ENCODE measurements around the gene RPS14. TPM values are rescaled to one million over a fixed set of nuclear protein-coding genes. Genes with fewer than 3 reads are reported as not detected.

RPS14 gene
- total and polyA plus RNA-seq, 9 of the 15 experiments (the other 6 are each of a cell fraction or from before 2014, with no cell fraction given), result 1,824 to 5,983 (median 3,017) TPM

GRCh38 chr5:150458802-150459557 lies 9.4 kb upstream of the RPS14 start (continued):
- TF ChIP-seq ELF1 (tag; IDR thresholded peaks at IDR 0.05) (no peak), TOE1 (IDR thresholded peaks at IDR 0.05; ENCODE audit: borderline replicate concordance) (no peak), TOE1 (CRISPR knock-in tag; IDR thresholded peaks at IDR 0.05; ENCODE audit: borderline replicate concordance, low read depth) (no peak), HNRNPL (IDR thresholded peaks at IDR 0.05; ENCODE audit: low read depth, low read length) (0 out of 2 replicates have a peak, but pooled peaks have one; percentile 21), NFE2L1 (tag; IDR thresholded peaks at IDR 0.05; ENCODE audit: borderline replicate concordance, low read depth) (no peak), KLF16 (IDR thresholded peaks at IDR 0.05) (peak; percentile 15; the same call in 1 of the 2 replicates), CXXC5 (CRISPR knock-in tag; IDR thresholded peaks at IDR 0.05) (peak; percentile 58), ARID4B (CRISPR knock-in tag; IDR thresholded peaks at IDR 0.05) (peak; percentile 51; the same call in 1 of the 2 replicates), MAZ (CRISPR knock-in tag; conservative IDR thresholded peaks at IDR 0.05 in 1 of 2, IDR thresholded peaks at IDR 0.05 in 1 of 2) (peak; percentile 48 to 85), SMARCA5 (IDR thresholded peaks at IDR 0.05) (no peak), ZNF23 (CRISPR knock-in tag; IDR thresholded peaks at IDR 0.05) (no peak), SP1 (CRISPR knock-in tag; IDR thresholded peaks at IDR 0.05) (peak; percentile 57; the same call in 1 of the 2 replicates), HCFC1 (IDR thresholded peaks at IDR 0.05; ENCODE audit: low read depth, low read length) (0 out of 2 replicates have a peak, but pooled peaks have one; percentile 30), ZKSCAN1 (IDR thresholded peaks at IDR 0.05; ENCODE audit: low read depth, low read length) (0 out of 2 replicates have a peak, but pooled peaks have one; percentile 36), ESRRA (IDR thresholded peaks at IDR 0.05; ENCODE audit: borderline replicate concordance, low read depth) (no peak), POLR2G (IDR thresholded peaks at IDR 0.05; ENCODE audit: low read depth, low read length) (no peak), MNT (conservative IDR thresholded peaks at IDR 0.05) (peak; percentile 77 to 81), SMARCC2 (IDR thresholded peaks at IDR 0.05; ENCODE audit: low read depth) (no peak), TBP (optimal IDR thresholded peaks at IDR 0.05; ENCODE audit: low read depth, low read length) (no peak)
- TF ChIP-seq, protein P1, sequence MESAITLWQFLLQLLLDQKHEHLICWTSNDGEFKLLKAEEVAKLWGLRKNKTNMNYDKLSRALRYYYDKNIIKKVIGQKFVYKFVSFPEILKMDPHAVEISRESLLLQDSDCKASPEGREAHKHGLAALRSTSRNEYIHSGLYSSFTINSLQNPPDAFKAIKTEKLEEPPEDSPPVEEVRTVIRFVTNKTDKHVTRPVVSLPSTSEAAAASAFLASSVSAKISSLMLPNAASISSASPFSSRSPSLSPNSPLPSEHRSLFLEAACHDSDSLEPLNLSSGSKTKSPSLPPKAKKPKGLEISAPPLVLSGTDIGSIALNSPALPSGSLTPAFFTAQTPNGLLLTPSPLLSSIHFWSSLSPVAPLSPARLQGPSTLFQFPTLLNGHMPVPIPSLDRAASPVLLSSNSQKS (CRISPR knock-in tag; IDR thresholded peaks at IDR 0.05), result no peak
- TF ChIP-seq, protein P2, sequence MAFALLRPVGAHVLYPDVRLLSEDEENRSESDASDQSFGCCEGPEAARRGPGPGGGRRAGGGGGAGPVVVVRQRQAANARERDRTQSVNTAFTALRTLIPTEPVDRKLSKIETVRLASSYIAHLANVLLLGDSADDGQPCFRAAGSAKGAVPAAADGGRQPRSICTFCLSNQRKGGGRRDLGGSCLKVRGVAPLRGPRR (CRISPR knock-in tag; IDR thresholded peaks at IDR 0.05), result no peak
